Activated T-helper 1 cell treated with anti-CD3 and anti-CD28 coated beads, Interleukin-12 subunit alpha, Interleukin-12 subunit beta, Interleukin-2, Interleukin-4 antibody, amounts not matched to agents 30 ng/mL and 10 ng/mL and 1 ng/mL, durations not matched to agents 14 hours and 24 hours and 36 hours (primary cell): ENCODE measurements around the gene DHX34. TPM values are rescaled to one million over a fixed set of nuclear protein-coding genes. Genes with fewer than 3 reads are reported as not detected.

ENCODE experiments used
- DNase-seq: peaks from one replicate; pipeline ENCODE4 v3.0.0; 2021; ENCODE audit warnings: low spot score
- H3K27ac Mint-ChIP-seq: one replicate; pipeline ENCODE4 v1.8.0; 2021; ENCODE audit warnings: mild to moderate bottlenecking, mixed read lengths
- H3K27me3 Mint-ChIP-seq: one replicate; pipeline ENCODE4 v1.8.0; 2022; ENCODE audit warnings: mild to moderate bottlenecking, moderate library complexity, mixed read lengths; ENCODE audit not compliant: insufficient read depth
- H3K36me3 Mint-ChIP-seq: one replicate; pipeline ENCODE4 v1.8.0; 2021; ENCODE audit warnings: low read depth, mixed read lengths
- H3K4me1 Mint-ChIP-seq: one replicate; pipeline ENCODE4 v1.8.0; 2021; ENCODE audit warnings: low read depth, mixed read lengths
- H3K4me3 Mint-ChIP-seq: one replicate; pipeline ENCODE4 v1.8.0; 2021; ENCODE audit warnings: mild to moderate bottlenecking, moderate library complexity, mixed read lengths
- H3K9me3 Mint-ChIP-seq: one replicate; pipeline ENCODE4 v1.8.0; 2021; ENCODE audit warnings: mixed read lengths
- intact Hi-C: fragments of 100-400 bp; cut with micrococcal nuclease; formaldehyde crosslinking; loops from one replicate; pipeline ENCODE4 v1.15.1; 2024
- total RNA-seq: library from RNA; stranded (reverse); gene quantifications from 2 replicates; pipeline ENCODE4 v1.2.3, GENCODE V29; 2022

DHX34 gene
- total RNA-seq, 1 donor from 2014 or later, result 31.1 TPM

GRCh38 chr19:47313754-47314295 is 35.3 kb upstream of the DHX34 start:
- peaks cover 4% of the 10 kb centered on the region for H3K27me3 Mint-ChIP-seq
- no peak overlapping the region for H3K4me3 Mint-ChIP-seq
- intact Hi-C loops, result no loop called here
- no peaks in the 10 kb centered on the region for H3K4me1 Mint-ChIP-seq
- no peak overlapping the region for H3K27ac Mint-ChIP-seq
- H3K36me3 Mint-ChIP-seq, result no peaks in the 10 kb centered on the region
- H3K9me3 Mint-ChIP-seq, result no peaks in the 10 kb centered on the region
- no peak for DNase-seq

GRCh38 chr19:47315125-47315821 is 33.8 kb upstream of the DHX34 start:
- Mint-ChIP-seq H3K4me3 (no peak overlapping the region), H3K9me3 (no peaks in the 10 kb centered on the region), H3K27ac (no peak overlapping the region), H3K27me3 (peaks cover 4% of the 10 kb centered on the region), H3K36me3 (no peaks in the 10 kb centered on the region), H3K4me1 (no peaks in the 10 kb centered on the region)
- DNase-seq, result no peak
- intact Hi-C loops, result no loop called here

GRCh38 chr19:47316513-47316912 is 32.6 kb upstream of the DHX34 start:
- intact Hi-C loops, result no loop called here

DNA sequence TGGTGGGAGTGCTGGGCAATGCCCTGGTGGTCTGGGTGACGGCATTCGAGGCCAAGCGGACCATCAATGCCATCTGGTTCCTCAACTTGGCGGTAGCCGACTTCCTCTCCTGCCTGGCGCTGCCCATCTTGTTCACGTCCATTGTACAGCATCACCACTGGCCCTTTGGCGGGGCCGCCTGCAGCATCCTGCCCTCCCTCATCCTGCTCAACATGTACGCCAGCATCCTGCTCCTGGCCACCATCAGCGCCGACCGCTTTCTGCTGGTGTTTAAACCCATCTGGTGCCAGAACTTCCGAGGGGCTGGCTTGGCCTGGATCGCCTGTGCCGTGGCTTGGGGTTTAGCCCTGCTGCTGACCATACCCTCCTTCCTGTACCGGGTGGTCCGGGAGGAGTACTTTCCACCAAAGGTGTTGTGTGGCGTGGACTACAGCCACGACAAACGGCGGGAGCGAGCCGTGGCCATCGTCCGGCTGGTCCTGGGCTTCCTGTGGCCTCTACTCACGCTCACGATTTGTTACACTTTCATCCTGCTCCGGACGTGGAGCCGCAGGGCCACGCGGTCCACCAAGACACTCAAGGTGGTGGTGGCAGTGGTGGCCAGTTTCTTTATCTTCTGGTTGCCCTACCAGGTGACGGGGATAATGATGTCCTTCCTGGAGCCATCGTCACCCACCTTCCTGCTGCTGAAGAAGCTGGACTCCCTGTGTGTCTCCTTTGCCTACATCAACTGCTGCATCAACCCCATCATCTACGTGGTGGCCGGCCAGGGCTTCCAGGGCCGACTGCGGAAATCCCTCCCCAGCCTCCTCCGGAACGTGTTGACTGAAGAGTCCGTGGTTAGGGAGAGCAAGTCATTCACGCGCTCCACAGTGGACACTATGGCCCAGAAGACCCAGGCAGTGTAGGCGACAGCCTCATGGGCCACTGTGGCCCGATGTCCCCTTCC is 28.9 kb upstream of the DHX34 start:
- intact Hi-C loops, result no loop called here
- no peak overlapping the region for H3K27ac Mint-ChIP-seq
- DNase-seq, result no peak
- H3K9me3 Mint-ChIP-seq, result no peaks in the 10 kb centered on the region
- H3K4me3 Mint-ChIP-seq, result no peak overlapping the region
- H3K4me1 Mint-ChIP-seq, result no peaks in the 10 kb centered on the region
- peaks cover 5% of the 10 kb centered on the region for H3K27me3 Mint-ChIP-seq
- H3K36me3 Mint-ChIP-seq, result no peaks in the 10 kb centered on the region

More at GRCh38 chr19:47316513-47316912, 32.6 kb upstream of the DHX34 start:
- DNase-seq, result no peak
- no peak overlapping the region for H3K27ac Mint-ChIP-seq
- no peak overlapping the region for H3K4me3 Mint-ChIP-seq
- H3K9me3 Mint-ChIP-seq, result no peaks in the 10 kb centered on the region
- H3K36me3 Mint-ChIP-seq, result no peaks in the 10 kb centered on the region
- H3K27me3 Mint-ChIP-seq, result peaks cover 2% of the 10 kb centered on the region
- no peaks in the 10 kb centered on the region for H3K4me1 Mint-ChIP-seq

DNA sequence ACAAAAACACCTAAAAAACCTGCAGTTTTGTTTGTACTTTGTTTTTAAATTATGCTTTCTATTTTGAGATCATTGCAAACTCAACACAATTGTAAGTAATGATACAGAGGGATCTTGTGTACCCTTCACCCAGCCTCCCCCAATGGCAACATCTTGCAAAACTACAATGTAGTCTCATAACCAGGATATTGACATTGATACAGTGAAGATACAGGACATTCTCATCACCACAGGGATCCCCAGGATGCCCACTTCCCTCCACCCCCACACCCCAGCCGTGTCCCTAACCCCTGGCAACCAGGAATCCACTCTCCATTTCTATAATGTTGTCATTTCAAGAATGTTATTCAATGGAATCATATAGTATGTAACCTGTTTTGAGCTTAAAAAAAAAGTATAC is 27.5 kb upstream of the DHX34 start:
- Mint-ChIP-seq H3K9me3 (no peaks in the 10 kb centered on the region), H3K4me3 (no peak overlapping the region), H3K27me3 (peaks cover 5% of the 10 kb centered on the region), H3K4me1 (no peaks in the 10 kb centered on the region), H3K36me3 (no peaks in the 10 kb centered on the region), H3K27ac (no peak overlapping the region)
- intact Hi-C loops, result no loop called here
- DNase-seq, result no peak

DNA sequence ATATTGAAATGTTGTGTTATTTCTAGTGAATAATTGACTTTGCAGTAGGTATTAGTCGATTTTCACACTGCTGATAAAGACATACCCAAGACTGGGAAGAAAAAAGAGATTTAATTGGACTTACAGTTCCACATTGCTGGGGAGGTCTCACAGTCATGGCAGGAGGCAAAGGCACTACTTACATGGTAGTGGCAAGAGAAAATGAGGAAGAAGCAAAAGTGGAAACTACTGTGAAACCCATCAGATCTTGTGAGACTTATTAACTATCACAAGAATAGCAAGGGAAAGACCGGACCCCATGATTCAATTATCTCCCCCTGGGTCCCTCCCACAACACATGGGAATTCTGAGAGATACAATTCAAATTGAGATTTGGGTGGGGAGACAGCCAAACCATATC is 27.1 kb upstream of the DHX34 start:
- Mint-ChIP-seq H3K4me3 (no peak overlapping the region), H3K9me3 (no peaks in the 10 kb centered on the region), H3K4me1 (no peaks in the 10 kb centered on the region), H3K36me3 (no peaks in the 10 kb centered on the region), H3K27ac (no peak overlapping the region), H3K27me3 (peaks cover 5% of the 10 kb centered on the region)
- intact Hi-C loops, result no loop called here
- no peak for DNase-seq

- peaks cover 5% of the 10 kb centered on the region for H3K27me3 Mint-ChIP-seq
These were observed 25.7 kb upstream of the DHX34 start for GRCh38 chr19:47323409-47323808.

DNA sequence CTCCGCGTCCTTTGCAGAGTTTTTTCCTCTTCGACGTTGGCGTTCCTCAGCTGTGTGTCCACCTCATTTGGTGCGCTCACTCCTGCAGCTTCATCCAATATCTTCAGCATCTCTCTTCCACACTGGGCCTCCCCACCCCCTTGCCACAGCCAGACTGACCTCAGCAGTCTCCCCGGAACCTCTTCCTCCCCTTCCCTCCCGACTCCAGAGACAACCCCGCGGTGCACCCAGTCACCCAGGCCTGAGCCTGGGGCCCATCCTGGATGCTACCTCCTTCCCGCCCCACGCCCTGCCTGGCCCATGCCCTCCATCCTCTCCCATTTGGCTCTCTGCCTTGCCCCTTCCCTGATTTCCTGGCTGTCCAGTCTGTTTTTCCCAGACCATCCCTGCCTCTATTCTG is 25.2 kb upstream of the DHX34 start:
- H3K4me1 Mint-ChIP-seq, result no peaks in the 10 kb centered on the region
- H3K36me3 Mint-ChIP-seq, result no peaks in the 10 kb centered on the region
- no peaks in the 10 kb centered on the region for H3K9me3 Mint-ChIP-seq
- H3K27ac Mint-ChIP-seq, result no peak overlapping the region
- peaks cover 5% of the 10 kb centered on the region for H3K27me3 Mint-ChIP-seq
- intact Hi-C loops, result no loop called here
- H3K4me3 Mint-ChIP-seq, result no peak overlapping the region
- no peak for DNase-seq

More at GRCh38 chr19:47323409-47323808, 25.7 kb upstream of the DHX34 start:
- Mint-ChIP-seq H3K4me3 (no peak overlapping the region), H3K9me3 (no peaks in the 10 kb centered on the region), H3K36me3 (no peaks in the 10 kb centered on the region), H3K4me1 (no peaks in the 10 kb centered on the region), H3K27ac (no peak overlapping the region)
- DNase-seq, result no peak
- intact Hi-C loops, result no loop called here

- no peaks in the 10 kb centered on the region for H3K4me1 Mint-ChIP-seq
- H3K9me3 Mint-ChIP-seq, result no peaks in the 10 kb centered on the region
- peaks cover 5% of the 10 kb centered on the region for H3K27me3 Mint-ChIP-seq
- no peak overlapping the region for H3K4me3 Mint-ChIP-seq
- no peak overlapping the region for H3K27ac Mint-ChIP-seq
- DNase-seq, result no peak
- intact Hi-C loops, result no loop called here
- no peaks in the 10 kb centered on the region for H3K36me3 Mint-ChIP-seq
These were observed 24.6 kb upstream of the DHX34 start for GRCh38 chr19:47324502-47324901.

GRCh38 chr19:47330466-47330869 is 18.6 kb upstream of the DHX34 start:
- H3K4me1 Mint-ChIP-seq, result no peaks in the 10 kb centered on the region
- H3K4me3 Mint-ChIP-seq, result no peak overlapping the region
- no peaks in the 10 kb centered on the region for H3K36me3 Mint-ChIP-seq
- intact Hi-C loops, result no loop called here
- no peaks in the 10 kb centered on the region for H3K27me3 Mint-ChIP-seq
- no peaks in the 10 kb centered on the region for H3K9me3 Mint-ChIP-seq
- H3K27ac Mint-ChIP-seq, result no peak overlapping the region
- DNase-seq, result no peak

DNA sequence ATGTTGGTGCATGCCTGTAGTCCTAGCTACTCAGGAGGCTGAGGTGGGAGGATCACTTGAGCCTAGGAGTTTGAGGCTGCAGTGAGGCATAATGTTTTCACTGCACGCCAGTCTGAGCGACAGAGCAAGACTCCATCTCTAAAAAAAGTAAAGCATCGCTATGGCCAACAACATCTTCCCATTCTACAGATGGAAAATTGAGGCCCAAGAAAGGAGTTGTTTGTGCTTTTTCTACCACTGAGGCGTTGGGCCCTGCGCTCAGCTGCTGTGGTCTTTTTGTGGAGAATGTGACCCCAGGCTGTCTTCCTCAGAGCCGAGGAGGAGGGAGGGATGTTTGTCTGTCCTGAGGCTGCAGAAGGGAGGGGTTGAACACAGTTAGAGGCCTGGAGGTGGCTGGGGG is 17.6 kb upstream of the DHX34 start:
- intact Hi-C loops, result no loop called here
- Mint-ChIP-seq H3K9me3 (no peaks in the 10 kb centered on the region), H3K4me3 (no peak overlapping the region), H3K27me3 (no peaks in the 10 kb centered on the region), H3K4me1 (peaks cover 3% of the 10 kb centered on the region), H3K27ac (no peak overlapping the region), H3K36me3 (no peaks in the 10 kb centered on the region)
- no peak for DNase-seq

DNA sequence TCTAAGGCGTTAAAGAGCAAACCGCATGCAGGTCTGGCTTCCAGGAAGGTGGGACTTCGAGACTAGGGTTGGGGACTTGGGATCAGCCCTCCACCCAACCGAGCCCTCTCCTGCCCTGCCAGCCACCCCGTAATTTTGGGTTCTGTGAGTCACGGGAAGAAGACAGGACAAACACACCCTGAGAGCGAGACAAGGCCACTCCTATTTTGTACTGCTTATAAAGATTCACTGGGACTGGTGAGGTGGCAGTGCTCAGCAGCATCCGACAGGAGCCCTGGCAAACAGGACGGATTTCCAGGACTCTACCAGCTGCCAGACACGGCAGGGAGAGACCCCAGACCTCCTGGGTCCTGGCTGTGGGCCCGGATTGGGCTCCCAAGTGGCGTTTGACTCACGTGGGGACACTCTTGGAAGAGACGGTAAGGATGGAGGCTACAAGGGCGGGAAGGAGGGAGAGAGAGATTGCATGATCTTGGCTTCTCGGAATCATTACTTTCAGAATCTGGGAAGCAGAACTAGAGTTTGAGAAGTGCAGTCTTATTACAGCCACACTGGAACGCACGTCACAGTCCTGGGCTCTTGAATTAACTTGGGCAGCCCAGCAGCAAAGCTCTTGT is 17.1 kb upstream of the DHX34 start, which contains the start of gene C5AR2:
TSS of gene C5AR2 (plus strand) at position 245 of the 617 bp plus-strand sequence. CDS start 8,625 bp downstream, outside the sequence.
- intact Hi-C loops, result no loop called here
- H3K4me1 Mint-ChIP-seq, result peaks cover 6% of the 10 kb centered on the region
- no peaks in the 10 kb centered on the region for H3K36me3 Mint-ChIP-seq
- DNase-seq, result no peak
- H3K4me3 Mint-ChIP-seq, result no peak within 1 kb of the TSS
- no peak within 1 kb of the TSS for H3K27ac Mint-ChIP-seq
- H3K9me3 Mint-ChIP-seq, result no peaks in the 10 kb centered on the region
- no peaks in the 10 kb centered on the region for H3K27me3 Mint-ChIP-seq
